ENCODE measurements around the gene P2RY2. TPM values are rescaled to one million over a fixed set of nuclear protein-coding genes. Genes with fewer than 3 reads are reported as not detected.

The P2RY2 gene
- total and polyA plus RNA-seq, 11 donors = 8.5 to 28.3 (median 14.7) TPM

DNA sequence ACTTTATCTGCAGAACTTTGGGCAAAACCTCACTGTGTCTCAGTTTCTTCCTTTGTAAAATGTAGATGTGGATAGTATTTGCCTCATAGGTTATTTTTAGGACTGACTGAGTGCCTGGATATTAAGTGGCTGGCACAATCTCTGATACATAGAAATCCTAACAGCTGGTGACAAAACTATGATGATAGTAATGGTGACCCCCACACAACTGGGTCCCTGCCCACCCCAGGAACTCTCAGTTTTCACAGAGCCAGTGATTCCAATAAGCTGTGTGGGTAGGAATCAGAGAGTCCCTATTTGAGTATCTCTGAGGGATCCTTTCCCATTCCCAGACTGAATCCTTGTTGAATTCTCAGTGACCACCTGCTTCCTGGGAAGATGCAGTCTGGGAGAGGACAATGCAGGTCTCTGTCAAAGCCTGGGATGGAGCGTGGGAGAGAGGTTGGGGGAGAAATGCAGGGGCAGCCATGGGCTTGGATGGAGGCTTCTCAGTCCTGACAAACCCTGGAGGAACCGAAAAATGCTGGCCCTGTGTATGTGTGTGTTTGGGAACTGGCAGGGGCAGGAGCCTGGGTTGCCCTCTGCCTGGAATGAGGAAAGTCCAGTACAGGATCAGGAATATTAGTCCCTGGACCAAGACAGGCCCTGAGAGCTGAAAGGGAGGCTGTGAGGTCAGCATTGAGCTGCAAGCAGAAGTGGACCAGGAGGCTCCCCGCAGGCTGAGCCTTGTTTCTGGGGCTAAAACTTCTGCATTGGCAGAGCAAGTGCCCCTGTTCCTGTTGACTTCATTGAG lies 48.0 kb downstream of the P2RY2 start:
- Histone ChIP-seq H3K4me1 (peaks cover 2 to 52% (median 30%) of the 10 kb centered on the region in 12 donors), H3K27me3 (peaks cover 0 to 24% (median 0%) of the 10 kb centered on the region in 9 donors), H3K36me3 (no peaks in the 10 kb centered on the region), H3K9me3 (no peaks in the 10 kb centered on the region), H3K4me3 (no peak overlapping the region), H3K27ac (peak overlapping the region in 6 of 12 donors; percentile 13 to 57 (median 30))
- intact Hi-C loops (cut with DNase I) = no loop called here
- TF ChIP-seq POLR2A (IDR thresholded peaks at IDR 0.05) = no peak
- TF ChIP-seq, protein P1, sequence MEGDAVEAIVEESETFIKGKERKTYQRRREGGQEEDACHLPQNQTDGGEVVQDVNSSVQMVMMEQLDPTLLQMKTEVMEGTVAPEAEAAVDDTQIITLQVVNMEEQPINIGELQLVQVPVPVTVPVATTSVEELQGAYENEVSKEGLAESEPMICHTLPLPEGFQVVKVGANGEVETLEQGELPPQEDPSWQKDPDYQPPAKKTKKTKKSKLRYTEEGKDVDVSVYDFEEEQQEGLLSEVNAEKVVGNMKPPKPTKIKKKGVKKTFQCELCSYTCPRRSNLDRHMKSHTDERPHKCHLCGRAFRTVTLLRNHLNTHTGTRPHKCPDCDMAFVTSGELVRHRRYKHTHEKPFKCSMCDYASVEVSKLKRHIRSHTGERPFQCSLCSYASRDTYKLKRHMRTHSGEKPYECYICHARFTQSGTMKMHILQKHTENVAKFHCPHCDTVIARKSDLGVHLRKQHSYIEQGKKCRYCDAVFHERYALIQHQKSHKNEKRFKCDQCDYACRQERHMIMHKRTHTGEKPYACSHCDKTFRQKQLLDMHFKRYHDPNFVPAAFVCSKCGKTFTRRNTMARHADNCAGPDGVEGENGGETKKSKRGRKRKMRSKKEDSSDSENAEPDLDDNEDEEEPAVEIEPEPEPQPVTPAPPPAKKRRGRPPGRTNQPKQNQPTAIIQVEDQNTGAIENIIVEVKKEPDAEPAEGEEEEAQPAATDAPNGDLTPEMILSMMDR (IDR thresholded peaks at IDR 0.05) = no peak
- DNase-seq (peak in 2 of 5 donors; percentile 12 to 23), ATAC-seq (peak; percentile 32 to 74 (median 54))
- 79 to 87% (median 84%) methylated on average over 2 to 3 of the region's 3 CpGs for WGBS, 4 donors

DNA sequence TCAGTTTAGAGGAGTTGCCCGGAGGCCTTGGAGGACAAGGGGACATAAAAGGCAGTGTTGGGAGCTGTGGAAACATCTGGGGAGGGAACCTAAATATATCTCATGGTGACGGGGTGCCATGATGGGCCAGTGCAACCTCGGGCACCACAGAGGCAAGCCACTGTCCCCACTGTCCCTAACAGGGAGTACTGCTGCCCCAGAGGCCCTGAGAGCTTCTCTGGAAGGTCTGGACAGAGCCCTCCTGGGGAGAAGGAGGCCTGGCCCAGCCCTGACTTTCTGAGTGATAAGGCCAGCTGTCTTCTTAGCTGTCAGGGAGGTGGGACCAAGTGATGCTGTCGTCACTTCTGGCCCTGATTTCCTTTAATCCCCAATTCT lies 48.6 kb downstream of the P2RY2 start:
- WGBS, 4 donors = 54 to 67% (median 56%) methylated on average over 3 to 4 of the region's 4 CpGs
- H3K4me3 ChIP-seq = no peak overlapping the region
- H3K9me3 ChIP-seq = no peaks in the 10 kb centered on the region
- DNase-seq = peak in 2 of 5 donors; percentile 12 to 27
- H3K27me3 ChIP-seq = peaks cover 0 to 20% (median 0%) of the 10 kb centered on the region in 9 donors
- TF ChIP-seq, protein P1 (IDR thresholded peaks at IDR 0.05) = no peak
- TF ChIP-seq POLR2A (IDR thresholded peaks at IDR 0.05) = no peak
- ATAC-seq = peak in 2 of 4 donors; percentile 13 to 23
- no peaks in the 10 kb centered on the region for H3K36me3 ChIP-seq
- H3K4me1 ChIP-seq = peaks cover 2 to 55% (median 30%) of the 10 kb centered on the region in 12 donors
- H3K27ac ChIP-seq = peak overlapping the region in 3 of 12 donors; percentile 13 to 57 (median 36)
- intact Hi-C loops (cut with DNase I) = no loop called here

DNA sequence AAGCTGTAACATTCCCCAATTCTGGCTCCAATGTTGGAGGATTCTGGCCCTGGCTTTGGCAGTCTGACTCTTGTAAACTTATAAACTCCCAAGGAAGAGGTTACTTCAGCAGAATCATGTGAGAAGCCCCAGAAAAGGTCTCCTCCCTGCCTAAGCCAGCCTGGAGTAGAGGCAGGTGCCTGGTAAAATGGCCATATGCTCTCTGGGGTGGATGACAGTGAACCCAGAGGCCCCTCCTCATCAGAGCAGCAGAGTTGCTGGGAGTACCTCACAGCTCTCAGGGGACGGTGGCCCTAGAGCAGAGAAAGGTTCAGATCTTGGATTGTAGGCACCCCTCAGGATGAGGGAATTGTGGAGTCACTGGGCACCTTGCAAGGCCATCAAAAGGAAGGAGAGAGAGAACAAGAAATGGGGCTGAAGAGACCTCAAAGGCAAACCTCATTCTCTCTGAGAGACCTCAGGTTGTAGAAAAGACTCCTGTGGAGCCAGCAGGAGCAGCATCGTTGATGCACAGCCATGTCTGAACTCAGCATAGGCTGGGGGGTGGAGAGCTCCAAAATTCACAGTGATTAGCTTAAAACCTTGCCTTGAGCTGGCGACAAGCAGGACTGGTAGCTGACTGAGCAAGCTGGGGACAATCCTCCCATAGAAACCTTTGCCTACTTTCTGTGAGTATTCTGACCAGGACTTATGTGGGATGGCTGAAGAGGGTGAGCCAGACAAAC lies 49.2 kb downstream of the P2RY2 start:
- no peak overlapping the region for H3K4me3 ChIP-seq
- intact Hi-C loops (cut with DNase I) = no loop called here
- WGBS, 4 donors = 84 to 90% (median 88%) methylated on average over 3 of the region's 3 CpGs
- DNase-seq (peak in 1 of 5 donors; percentile 7), ATAC-seq (no peak)
- no peaks in the 10 kb centered on the region for H3K36me3 ChIP-seq
- H3K27me3 ChIP-seq = peaks cover 0 to 20% (median 0%) of the 10 kb centered on the region in 9 donors
- no peak overlapping the region for H3K27ac ChIP-seq
- H3K9me3 ChIP-seq = no peaks in the 10 kb centered on the region
- peaks cover 2 to 60% (median 30%) of the 10 kb centered on the region in 12 donors for H3K4me1 ChIP-seq
- TF ChIP-seq, protein P1 (IDR thresholded peaks at IDR 0.05) = no peak
- no peak for TF ChIP-seq POLR2A (IDR thresholded peaks at IDR 0.05)

Data from heart left ventricle (tissue), 16 donors.